Measurements from ENCODE around the gene PSMB10.
"Not testable (repeated sequence)": the region's sequence is repeated elsewhere in the genome, so short reads cannot be mapped to it uniquely, and the experiment has no call there.

PSMB10 gene

GRCh38 chr16:67924140-67924906 lies 12.3 kb downstream of the PSMB10 start:
- no peak for DNase-seq (ENCODE audit: low spot score)

GRCh38 chr16:67923414-67924116 lies 13.1 kb downstream of the PSMB10 start:
- DNase-seq (ENCODE audit: low spot score) = no peak

DNA sequence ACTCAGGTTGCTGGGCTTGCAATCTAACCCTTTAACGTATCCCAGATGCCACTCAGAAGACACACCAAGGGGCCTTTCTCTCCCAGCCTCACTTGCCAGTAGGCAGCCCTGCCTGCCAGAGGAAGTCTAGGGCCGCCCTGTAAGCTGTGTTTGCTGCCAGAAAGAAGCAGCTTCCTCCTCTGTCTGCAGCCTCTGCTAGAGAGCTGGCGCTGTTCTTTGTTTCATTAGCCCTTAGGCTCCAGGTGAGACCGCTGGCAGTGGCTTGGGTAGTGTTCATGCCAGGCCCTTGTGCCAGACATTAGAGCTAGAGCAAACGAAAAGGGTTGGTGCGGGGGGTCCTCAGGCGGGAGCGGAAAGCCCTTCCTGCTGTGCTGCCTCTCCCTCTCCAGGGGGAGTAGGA lies 13.9 kb downstream of the PSMB10 start:
- DNase-seq (ENCODE audit: low spot score) = no peak

DNA sequence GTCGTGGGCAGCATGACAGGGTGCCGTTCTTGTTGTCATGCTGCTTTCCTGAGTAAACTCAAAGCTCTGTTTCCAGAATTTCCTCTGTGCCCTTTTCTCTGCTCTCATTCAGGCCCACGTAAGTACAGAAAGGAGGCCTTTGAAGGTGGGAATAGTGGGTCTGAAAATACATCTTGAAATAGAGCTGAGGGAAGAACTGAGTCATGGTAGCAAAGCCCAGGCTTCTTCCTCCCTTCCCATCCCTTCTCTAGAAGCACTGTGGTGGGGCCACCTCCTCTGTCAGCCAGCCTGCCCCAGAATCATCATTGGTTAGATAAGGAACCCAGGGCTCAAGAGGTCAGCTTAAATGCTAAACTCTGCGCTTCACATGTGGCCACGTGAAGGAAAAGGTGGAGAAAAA lies 14.4 kb downstream of the PSMB10 start:
- no peak for DNase-seq (ENCODE audit: low spot score)

GRCh38 chr16:67919622-67920221 lies 16.9 kb downstream of the PSMB10 start:
- no peak for DNase-seq (ENCODE audit: low spot score)

DNA sequence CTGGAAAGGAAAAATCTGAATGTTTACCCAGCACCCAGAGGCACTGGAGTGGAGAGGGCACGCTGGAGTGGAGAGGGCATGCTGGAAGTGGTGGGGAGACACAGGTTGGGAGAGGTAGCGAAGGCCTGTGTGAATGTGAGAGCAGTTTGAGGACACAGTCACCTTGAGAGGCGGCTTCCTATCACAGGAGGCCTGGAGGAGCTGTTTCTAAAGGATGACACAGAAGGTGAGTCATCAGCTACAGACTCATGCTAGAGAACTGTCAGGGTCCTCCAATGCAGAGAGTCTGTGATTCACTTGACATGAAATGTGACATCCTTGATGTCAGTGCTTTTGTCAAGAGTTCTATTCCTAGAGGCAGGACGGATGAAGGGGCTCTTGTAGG lies 18.8 kb downstream of the PSMB10 start:
- no peak for DNase-seq (ENCODE audit: low spot score)

GRCh38 chr16:67917140-67917851 lies 19.4 kb downstream of the PSMB10 start:
- no peak for DNase-seq (ENCODE audit: low spot score)

DNA sequence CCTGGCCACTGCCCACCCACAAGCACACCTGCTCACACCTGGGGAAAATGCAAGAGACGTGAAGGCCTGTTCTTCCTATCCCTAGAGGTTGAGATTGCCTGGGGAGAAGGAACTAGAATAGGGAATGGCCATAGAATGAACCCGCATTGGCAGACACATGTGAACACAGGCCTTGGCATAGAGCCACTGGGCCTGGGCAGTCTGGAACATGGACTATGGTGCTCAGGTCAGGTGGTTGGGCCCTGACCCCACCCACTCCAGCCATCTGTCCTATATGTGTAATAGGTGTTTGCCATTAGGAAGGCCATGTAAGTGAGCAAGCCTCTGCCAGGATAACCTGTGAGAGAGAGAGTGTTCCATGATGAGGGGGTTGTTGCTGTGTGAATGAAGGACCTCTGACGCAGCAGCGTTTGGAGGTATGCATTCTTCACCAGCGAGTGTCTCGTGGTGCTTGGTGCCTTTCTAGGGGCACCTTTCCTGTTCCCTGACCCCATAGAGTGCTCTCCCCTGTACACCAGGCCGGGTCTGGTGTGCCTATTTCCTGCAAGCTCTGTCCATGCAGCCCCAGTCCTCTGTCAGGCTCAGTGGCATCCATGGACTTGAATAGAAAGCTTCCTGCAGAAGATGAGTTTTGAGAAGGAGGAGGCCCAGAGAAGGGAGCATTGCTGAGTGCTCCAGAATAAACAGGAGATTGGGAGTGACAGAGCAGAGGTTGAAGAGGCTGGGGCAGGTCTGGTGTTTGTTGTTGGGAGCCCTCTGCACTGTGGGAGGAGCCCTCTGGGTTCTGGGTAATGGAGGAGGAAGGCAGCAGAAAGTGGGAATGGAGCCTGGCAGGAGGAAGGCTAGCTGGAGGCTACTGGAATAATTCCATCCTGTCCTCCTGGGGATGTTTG lies 20.6 kb downstream of the PSMB10 start:
- no peak for DNase-seq (ENCODE audit: low spot score)

GRCh38 chr16:67915496-67915769 lies 21.2 kb downstream of the PSMB10 start:
- DNase-seq (ENCODE audit: low spot score) = not testable (repeated sequence)

DNA sequence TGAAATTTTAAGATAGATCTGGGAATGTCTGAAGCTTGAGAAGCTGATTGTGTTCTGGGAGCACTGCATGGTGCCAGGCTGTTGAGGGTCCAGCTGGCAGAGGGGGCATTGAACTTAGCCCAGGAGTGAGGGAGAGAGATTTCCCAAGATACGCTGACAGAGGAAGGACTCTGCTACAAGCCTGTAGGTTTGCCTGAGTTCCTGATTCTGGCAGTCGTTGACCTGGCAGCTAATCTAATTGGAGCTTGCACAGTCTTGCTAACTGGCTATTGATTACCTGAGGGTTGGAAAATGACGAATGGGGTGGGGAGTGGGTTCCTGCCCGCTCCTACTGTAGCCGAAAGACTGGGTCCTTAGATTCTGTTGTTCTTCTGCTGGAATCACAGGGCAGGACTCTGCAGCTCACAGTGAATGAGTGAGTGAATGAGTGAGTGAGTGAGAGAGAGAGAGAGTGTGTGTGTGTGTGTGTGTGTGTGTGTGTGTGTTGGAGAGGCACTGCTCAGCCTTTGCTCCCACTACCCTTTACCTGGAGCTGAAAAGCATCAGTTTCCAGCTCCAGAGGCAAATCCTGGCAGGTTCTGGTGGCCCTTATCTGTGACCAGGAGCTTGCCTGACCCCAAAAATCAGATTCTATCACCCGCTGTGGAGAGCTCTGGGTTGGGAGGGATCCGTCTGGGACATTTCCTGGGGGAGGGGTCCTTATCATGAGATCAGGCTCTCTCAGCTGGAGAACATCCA lies 21.7 kb downstream of the PSMB10 start:
- DNase-seq (ENCODE audit: low spot score) = no peak

DNA sequence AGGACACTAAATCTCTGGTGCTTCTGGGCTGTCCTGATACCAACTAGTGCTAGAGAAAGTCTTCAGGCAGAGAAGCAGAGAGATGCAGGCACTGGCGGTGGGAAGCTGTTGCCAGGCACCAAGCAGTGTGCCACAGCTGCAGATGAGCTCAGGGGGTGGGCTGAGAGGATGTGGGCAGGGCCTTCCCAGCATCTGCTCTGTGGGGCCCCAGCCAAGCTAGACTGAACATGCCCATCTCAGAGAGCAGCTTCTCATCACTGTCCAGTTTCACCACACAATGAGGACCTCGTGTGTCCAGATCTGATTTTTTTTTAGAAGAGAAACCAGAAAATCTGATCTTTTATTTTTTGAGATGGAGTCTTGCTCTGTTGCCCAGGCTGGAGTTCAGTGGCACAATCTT lies 26.5 kb downstream of the PSMB10 start:
- no peak for DNase-seq (ENCODE audit: low spot score)

- DNase-seq (ENCODE audit: low spot score) = no peak
Measured at GRCh38 chr16:67909056-67909742, 27.5 kb downstream of the PSMB10 start.

- no peak for DNase-seq (ENCODE audit: low spot score)
Measured at GRCh38 chr16:67907397-67908180, 29.1 kb downstream of the PSMB10 start.

DNA sequence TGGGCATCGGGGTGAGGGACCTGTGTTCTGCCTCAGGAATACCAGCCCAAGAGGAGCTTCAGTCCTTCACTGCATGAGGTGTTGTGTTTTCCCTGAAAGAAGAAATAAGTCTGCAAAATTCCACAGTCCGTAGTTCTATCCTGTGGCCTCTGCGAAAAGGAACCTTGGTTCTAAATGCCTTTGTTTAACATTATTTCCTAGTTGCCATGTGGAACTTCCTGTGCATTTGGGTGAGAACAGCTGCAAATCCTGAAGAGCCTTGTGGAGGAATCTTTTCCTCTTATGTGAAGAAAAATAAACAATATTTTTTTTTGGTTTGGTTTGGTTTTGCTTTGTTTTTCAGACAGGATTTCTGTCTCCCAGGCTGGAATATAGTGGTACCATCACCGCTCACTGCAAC lies 33.8 kb downstream of the PSMB10 start:
- DNase-seq (ENCODE audit: low spot score) = no peak

DNA sequence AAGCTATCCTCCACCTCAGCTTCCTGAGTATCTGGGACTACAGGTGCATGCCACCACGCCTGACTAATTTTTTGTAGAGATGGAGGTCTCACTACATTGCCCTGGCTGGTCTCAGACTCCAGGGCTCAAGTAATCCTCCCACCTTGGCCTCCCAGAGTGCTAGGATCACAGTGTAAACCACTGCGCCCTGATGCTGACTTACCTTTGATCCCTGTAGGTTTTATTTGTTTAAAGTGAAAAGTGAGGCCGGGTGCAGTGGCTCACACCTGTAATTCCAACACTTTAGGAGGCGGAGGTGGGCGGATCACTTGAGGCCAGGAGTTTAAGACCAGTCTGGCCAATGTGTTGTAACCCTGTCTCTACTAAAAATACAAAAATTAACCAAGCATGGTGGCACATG lies 34.9 kb downstream of the PSMB10 start:
- DNase-seq (ENCODE audit: low spot score) = no peak

DNA sequence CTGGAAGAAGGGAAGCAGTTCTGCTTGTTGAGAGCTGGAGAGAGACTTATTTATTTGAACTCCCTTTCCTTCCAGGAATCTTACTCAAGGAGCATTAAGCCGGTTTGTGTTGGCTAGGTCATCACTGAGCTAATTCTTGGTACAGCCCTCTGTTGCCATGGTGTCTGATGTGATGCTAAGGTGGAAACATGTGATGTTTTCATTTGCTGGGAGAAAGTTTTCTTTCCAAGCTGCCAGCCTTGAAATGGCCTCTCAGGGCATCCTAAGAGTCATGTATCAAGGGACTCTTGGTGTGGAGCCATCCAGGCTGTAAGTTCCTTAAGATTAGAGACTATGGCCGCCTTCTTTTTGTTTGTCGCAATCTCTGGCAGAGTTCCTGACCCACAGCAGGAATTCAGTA lies 39.4 kb downstream of the PSMB10 start:
- DNase-seq (ENCODE audit: low spot score) = no peak

- DNase-seq (ENCODE audit: low spot score) = peak; percentile 51
Measured at GRCh38 chr16:67893743-67894399, 42.8 kb downstream of the PSMB10 start.

DNA sequence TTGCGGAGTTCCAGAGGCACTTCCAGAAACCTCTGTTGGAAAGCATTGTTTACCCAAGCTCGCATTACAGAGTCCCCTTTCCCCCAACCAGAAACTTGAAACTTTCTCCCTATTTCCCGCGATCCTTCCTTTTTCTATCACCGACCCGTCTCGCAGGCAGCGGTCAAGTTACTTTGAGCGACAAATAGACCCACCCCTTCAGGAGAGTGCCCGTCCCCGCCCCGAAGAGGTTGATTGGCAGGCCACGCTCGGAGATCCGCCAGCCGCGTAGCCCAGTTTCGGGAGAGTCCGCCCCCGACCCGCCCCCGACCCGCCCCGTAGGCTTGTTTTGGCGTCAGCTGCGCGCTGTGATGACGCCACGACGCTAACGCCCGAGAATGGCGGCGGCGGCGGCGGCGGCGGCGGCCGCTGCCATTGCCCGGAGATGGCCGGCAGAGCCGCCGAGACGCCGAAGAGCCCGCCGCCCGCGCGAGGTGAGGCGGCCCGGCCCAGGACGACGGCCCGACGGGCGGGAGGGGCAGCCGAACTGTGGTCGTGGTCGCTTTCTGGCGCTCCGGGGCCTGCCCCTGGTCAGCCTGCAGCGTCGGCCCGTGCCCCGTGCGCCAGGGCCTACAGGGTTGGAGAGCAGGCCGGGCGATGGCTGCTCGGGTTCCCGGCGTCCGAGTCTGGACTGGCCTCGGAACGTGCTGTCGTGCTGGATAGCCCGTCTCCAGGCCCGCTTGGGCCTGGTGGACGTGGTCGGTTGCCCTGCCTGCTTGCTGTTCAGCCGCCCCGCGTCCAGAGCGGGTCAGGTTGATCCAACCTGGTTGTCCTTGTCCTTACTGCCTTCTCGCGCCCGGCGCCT lies 43.5 kb downstream of the PSMB10 start, which contains the start of gene PSKH1:
Gene PSKH1, plus strand, starts transcription at position 356 of the 844 bp plus-strand sequence. CDS start 15,496 bp downstream, outside the sequence.
- DNase-seq (ENCODE audit: low spot score) = peak; percentile 99
